Neural cell (in vitro differentiated cells): ENCODE results near the gene MLPH. TPM values are rescaled to one million over a fixed set of nuclear protein-coding genes. Genes with fewer than 3 reads are reported as not detected.

Experiments used
- H2AFZ ChIP-seq: fragments of 200-600, 300-800 bp; sonication (generic), shearing (Covaris generic); 2 replicates; pipeline ENCODE4 v1.6.0; 2014; ENCODE audit warnings: low read depth, mild to moderate bottlenecking, antibody characterized with exemption, low read length, moderate library complexity
- H3F3A ChIP-seq: fragments of 200-600 bp; shearing (Covaris generic); 2 replicates; pipeline ENCODE4 v1.6.1; 2016; ENCODE audit warnings: mild to moderate bottlenecking, moderate library complexity, mixed read lengths, antibody characterized with exemption, low read length; ENCODE audit not compliant: insufficient read depth, poor library complexity, severe bottlenecking
- H3K27ac ChIP-seq: fragments of 200-600, 300-800 bp; sonication (generic), shearing (Covaris generic); 2 replicates; pipeline ENCODE4 v1.5.1; 2014; ENCODE audit warnings: mild to moderate bottlenecking, low read length, moderate library complexity
- H3K27me3 ChIP-seq: fragments of 300-800, 200-600 bp; sonication (generic), shearing (Covaris generic); 2 replicates; pipeline ENCODE4 v1.6.0; 2014; ENCODE audit warnings: mild to moderate bottlenecking, low read depth, low read length, moderate library complexity; ENCODE audit not compliant: insufficient read depth
- H3K36me3 ChIP-seq: fragments of 300-800, 200-600 bp; sonication (generic), shearing (Covaris generic); 2 replicates; pipeline ENCODE4 v1.5.1; 2014; ENCODE audit warnings: mild to moderate bottlenecking, antibody characterized with exemption, low read length, moderate library complexity; ENCODE audit not compliant: insufficient read depth
- H3K4me2 ChIP-seq: fragments of 300-800, 200-600 bp; sonication (generic), shearing (Covaris generic); 2 replicates; pipeline ENCODE4 v1.6.0; 2014; ENCODE audit warnings: mild to moderate bottlenecking, low read length
- H3K4me3 ChIP-seq: fragments of 300-800, 200-600 bp; sonication (generic), shearing (Covaris generic); 2 replicates; pipeline ENCODE4 v1.5.1; 2014; ENCODE audit warnings: mild to moderate bottlenecking, low read length, moderate library complexity
- H3K79me2 ChIP-seq: fragments of 200-600 bp; shearing (Covaris generic); replicated peaks from 2 replicates; pipeline ENCODE4 v1.6.0; 2014; ENCODE audit warnings: mild to moderate bottlenecking, low read length, moderate library complexity; ENCODE audit not compliant: insufficient read depth
- H3K9ac ChIP-seq: fragments of 300-800, 200-600 bp; sonication (generic), shearing (Covaris generic); 2 replicates; pipeline ENCODE4 v1.6.1; 2016; ENCODE audit warnings: mild to moderate bottlenecking, low read length, mixed read lengths
- H3K9me2 ChIP-seq: fragments of 200-600 bp; shearing (Covaris generic); 2 replicates; pipeline ENCODE4 v1.6.1; 2016; ENCODE audit warnings: mild to moderate bottlenecking, low read length, mixed read lengths; ENCODE audit not compliant: insufficient read depth
- H3K9me3 ChIP-seq: fragments of 200-600, 300-800 bp; sonication (generic), shearing (Covaris generic); 2 replicates; pipeline ENCODE4 v1.6.1; 2016; ENCODE audit warnings: mild to moderate bottlenecking, mixed run types, low read length, moderate library complexity, mixed read lengths
- H4K20me1 ChIP-seq: fragments of 200-600 bp; shearing (Covaris generic); 2 replicates; pipeline ENCODE4 v1.6.1; 2016; ENCODE audit warnings: mild to moderate bottlenecking, mixed run types; ENCODE audit not compliant: insufficient read depth
- EP300 ChIP-seq: fragments of 450-650 bp; conservative IDR thresholded peaks from 2 replicates; pipeline ENCODE4 v1.6.1; 2014; ENCODE audit warnings: antibody characterized with exemption, mild to moderate bottlenecking, moderate library complexity; ENCODE audit not compliant: poor library complexity, severe bottlenecking
- EZH2 ChIP-seq: fragments of 200-600, 300-800 bp; shearing (Covaris generic), sonication (generic); IDR thresholded peaks from 2 replicates; pipeline ENCODE4 v1.6.1; 2014; ENCODE audit warnings: antibody characterized with exemption, low read length, borderline replicate concordance, mild to moderate bottlenecking; ENCODE audit not compliant: insufficient read depth, poor library complexity, severe bottlenecking
- MXI1 ChIP-seq: fragments of 450-650 bp; conservative IDR thresholded peaks from 2 replicates; pipeline ENCODE4 v1.6.1; 2014; ENCODE audit warnings: antibody characterized with exemption, mild to moderate bottlenecking; ENCODE audit not compliant: poor library complexity, severe bottlenecking
- POLR2AphosphoS5 ChIP-seq: IDR thresholded peaks from 2 replicates; pipeline ENCODE4 v1.6.1; 2012
- RAD21 ChIP-seq: fragments of 450-650 bp; conservative IDR thresholded peaks from 2 replicates; pipeline ENCODE4 v1.6.1; 2014; ENCODE audit warnings: antibody characterized with exemption, mild to moderate bottlenecking, moderate library complexity
- SMC3 ChIP-seq: fragments of 450-650 bp; conservative IDR thresholded peaks from 2 replicates; pipeline ENCODE4 v1.6.1; 2014; ENCODE audit warnings: antibody characterized with exemption, mild to moderate bottlenecking, moderate library complexity; ENCODE audit not compliant: poor library complexity
- TAF1 ChIP-seq: IDR thresholded peaks from 2 replicates; pipeline ENCODE4 v1.6.1; 2012; ENCODE audit warnings: low read depth
- polyA plus RNA-seq: library from polyadenylated mRNA; depleted of rRNA; stranded (reverse); fragments of >200 nt; gene quantifications from 2 replicates; pipeline ENCODE4 v1.2.3, GENCODE V29; 2014
- TF ChIP-seq, protein P1 (sequence below): fragments of 450-650 bp; IDR thresholded peaks from 2 replicates; pipeline ENCODE4 v1.5.1; 2014; ENCODE audit warnings: antibody characterized with exemption, mild to moderate bottlenecking, moderate library complexity; ENCODE audit not compliant: poor library complexity, severe bottlenecking
- TF ChIP-seq, protein P2 (sequence below): IDR thresholded peaks from 2 replicates; pipeline ENCODE4 v1.6.1; 2012; ENCODE audit warnings: borderline replicate concordance

MLPH gene
- polyA plus RNA-seq, 1 donor from 2014 or later = not detected

DNA sequence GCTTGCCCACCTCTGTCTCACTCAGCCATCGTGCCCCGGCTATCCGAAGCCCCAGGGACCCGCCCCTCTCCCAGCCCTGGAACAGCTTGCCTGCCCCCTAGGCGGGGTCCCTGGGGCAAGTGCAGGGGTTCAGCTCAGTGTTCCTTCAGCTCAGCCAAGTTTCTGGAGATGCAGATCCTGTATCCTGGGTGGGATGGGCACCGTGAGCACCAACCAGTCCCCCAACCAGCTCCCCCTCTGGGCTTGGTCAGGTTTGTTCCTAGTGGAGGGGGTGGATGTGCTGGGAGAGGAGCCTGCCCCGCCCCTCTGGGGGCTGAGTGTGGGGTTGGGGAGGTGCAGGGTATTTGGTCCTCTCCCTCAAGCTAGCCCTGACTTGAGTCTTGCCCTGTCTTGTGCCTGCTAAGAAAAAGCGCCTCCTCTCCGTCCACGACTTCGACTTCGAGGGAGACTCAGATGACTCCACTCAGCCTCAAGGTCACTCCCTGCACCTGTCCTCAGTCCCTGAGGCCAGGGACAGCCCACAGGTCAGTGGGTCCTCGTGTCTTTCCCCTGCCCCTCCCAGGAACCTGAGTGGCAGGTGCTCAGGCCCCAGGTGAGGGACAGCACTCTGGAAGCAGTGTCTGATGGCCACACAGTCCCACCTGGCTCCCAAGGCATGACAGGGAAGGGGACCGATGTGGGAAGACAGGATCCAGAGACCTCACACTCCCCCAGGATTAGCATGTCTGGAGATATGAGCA, 32.6 kb downstream of the MLPH start:
- no peak for TF ChIP-seq TAF1
- no peak for TF ChIP-seq SMC3
- TF ChIP-seq, protein P1, sequence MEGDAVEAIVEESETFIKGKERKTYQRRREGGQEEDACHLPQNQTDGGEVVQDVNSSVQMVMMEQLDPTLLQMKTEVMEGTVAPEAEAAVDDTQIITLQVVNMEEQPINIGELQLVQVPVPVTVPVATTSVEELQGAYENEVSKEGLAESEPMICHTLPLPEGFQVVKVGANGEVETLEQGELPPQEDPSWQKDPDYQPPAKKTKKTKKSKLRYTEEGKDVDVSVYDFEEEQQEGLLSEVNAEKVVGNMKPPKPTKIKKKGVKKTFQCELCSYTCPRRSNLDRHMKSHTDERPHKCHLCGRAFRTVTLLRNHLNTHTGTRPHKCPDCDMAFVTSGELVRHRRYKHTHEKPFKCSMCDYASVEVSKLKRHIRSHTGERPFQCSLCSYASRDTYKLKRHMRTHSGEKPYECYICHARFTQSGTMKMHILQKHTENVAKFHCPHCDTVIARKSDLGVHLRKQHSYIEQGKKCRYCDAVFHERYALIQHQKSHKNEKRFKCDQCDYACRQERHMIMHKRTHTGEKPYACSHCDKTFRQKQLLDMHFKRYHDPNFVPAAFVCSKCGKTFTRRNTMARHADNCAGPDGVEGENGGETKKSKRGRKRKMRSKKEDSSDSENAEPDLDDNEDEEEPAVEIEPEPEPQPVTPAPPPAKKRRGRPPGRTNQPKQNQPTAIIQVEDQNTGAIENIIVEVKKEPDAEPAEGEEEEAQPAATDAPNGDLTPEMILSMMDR = no peak
- TF ChIP-seq MXI1 = no peak
- TF ChIP-seq, protein P2, sequence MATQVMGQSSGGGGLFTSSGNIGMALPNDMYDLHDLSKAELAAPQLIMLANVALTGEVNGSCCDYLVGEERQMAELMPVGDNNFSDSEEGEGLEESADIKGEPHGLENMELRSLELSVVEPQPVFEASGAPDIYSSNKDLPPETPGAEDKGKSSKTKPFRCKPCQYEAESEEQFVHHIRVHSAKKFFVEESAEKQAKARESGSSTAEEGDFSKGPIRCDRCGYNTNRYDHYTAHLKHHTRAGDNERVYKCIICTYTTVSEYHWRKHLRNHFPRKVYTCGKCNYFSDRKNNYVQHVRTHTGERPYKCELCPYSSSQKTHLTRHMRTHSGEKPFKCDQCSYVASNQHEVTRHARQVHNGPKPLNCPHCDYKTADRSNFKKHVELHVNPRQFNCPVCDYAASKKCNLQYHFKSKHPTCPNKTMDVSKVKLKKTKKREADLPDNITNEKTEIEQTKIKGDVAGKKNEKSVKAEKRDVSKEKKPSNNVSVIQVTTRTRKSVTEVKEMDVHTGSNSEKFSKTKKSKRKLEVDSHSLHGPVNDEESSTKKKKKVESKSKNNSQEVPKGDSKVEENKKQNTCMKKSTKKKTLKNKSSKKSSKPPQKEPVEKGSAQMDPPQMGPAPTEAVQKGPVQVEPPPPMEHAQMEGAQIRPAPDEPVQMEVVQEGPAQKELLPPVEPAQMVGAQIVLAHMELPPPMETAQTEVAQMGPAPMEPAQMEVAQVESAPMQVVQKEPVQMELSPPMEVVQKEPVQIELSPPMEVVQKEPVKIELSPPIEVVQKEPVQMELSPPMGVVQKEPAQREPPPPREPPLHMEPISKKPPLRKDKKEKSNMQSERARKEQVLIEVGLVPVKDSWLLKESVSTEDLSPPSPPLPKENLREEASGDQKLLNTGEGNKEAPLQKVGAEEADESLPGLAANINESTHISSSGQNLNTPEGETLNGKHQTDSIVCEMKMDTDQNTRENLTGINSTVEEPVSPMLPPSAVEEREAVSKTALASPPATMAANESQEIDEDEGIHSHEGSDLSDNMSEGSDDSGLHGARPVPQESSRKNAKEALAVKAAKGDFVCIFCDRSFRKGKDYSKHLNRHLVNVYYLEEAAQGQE = no peak
- no peak for TF ChIP-seq EP300
- no peak for TF ChIP-seq POLR2AphosphoS5
- no peak for TF ChIP-seq EZH2
- TF ChIP-seq RAD21 = no peak
- H2AFZ ChIP-seq = no peak overlapping the region
- no peak overlapping the region for H3K4me3 ChIP-seq
- no peaks in the 10 kb centered on the region for H4K20me1 ChIP-seq
- no peaks in the 10 kb centered on the region for H3K36me3 ChIP-seq
- H3F3A ChIP-seq = no peaks in the 10 kb centered on the region
- H3K79me2 ChIP-seq = no peaks in the 10 kb centered on the region
- H3K27ac ChIP-seq = no peak overlapping the region
- no peaks in the 10 kb centered on the region for H3K27me3 ChIP-seq
- H3K4me2 ChIP-seq = no peak overlapping the region
- H3K9me2 ChIP-seq = no peaks in the 10 kb centered on the region
- H3K9ac ChIP-seq = no peak overlapping the region
- H3K9me3 ChIP-seq = no peaks in the 10 kb centered on the region

DNA sequence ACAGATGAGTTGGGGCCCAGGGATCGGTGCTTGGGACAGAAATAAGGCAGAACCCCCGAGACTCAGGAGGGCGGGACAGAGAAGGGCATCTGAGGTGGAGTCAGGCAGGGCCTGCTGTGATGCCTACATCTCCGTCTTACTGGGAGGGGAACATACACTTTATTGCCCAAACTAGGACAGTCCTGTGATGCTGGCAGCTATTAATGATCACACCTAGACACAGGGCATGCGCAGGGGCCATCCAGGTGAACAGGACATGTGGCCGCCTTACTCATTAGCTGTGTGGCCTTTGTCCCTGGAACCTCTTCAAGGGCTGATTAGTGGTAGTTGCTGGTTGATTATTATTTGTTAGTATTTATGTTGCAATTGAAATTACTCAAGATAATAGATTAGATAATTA, 33.2 kb downstream of the MLPH start:
- H3K27me3 ChIP-seq = no peaks in the 10 kb centered on the region

More for the DNA sequence above, 33.2 kb downstream of the MLPH start:
- Histone ChIP-seq H4K20me1 (no peaks in the 10 kb centered on the region), H3K9me3 (no peaks in the 10 kb centered on the region), H3K27ac (no peak overlapping the region), H3F3A (no peaks in the 10 kb centered on the region), H3K9ac (no peak overlapping the region), H3K4me2 (no peak overlapping the region), H3K9me2 (no peaks in the 10 kb centered on the region), H3K36me3 (no peaks in the 10 kb centered on the region), H3K4me3 (no peak overlapping the region), H2AFZ (no peak overlapping the region), H3K79me2 (no peaks in the 10 kb centered on the region)
- TF ChIP-seq EP300 = no peak
- no peak for TF ChIP-seq SMC3
- TF ChIP-seq EZH2 = no peak
- no peak for TF ChIP-seq MXI1
- no peak for TF ChIP-seq TAF1
- no peak for TF ChIP-seq RAD21
- TF ChIP-seq, protein P1 = no peak
- no peak for TF ChIP-seq POLR2AphosphoS5
- TF ChIP-seq, protein P2 = no peak
